Liver (tissue), 3 donors: Measurements from ENCODE around the gene GRK5.

Source experiments
- ATF3 ChIP-seq: IDR thresholded peaks from 2 replicates; pipeline ENCODE4 v1.6.1; 2016; ENCODE audit warnings: antibody characterized with exemption
- CTCF ChIP-seq: fragments of 150-350 bp; IDR thresholded peaks from 2 replicates; pipeline ENCODE4 v1.5.1; 2017; ENCODE audit warnings: improper control_type of control experiment, low read depth, low read length; ENCODE audit not compliant: missing input control
- EGR1 ChIP-seq, 2 donors: IDR thresholded peaks; 2 replicates each; pipeline ENCODE4 v1.6.1; 2016 to 2018; ENCODE audit warnings: antibody characterized with exemption in 2 of 2, low read depth in 2 of 2
- GABPA ChIP-seq, 2 donors: IDR thresholded peaks in 1 of 2; conservative IDR thresholded peaks in 1 of 2; 2 replicates each; pipeline ENCODE4 v1.6.1; 2016; ENCODE audit warnings: antibody characterized with exemption in 2 of 2, mild to moderate bottlenecking in 1 of 2, moderate library complexity in 1 of 2
- JUND ChIP-seq, 2 donors: IDR thresholded peaks; 2 replicates each; pipeline ENCODE4 v1.6.1; 2016; ENCODE audit warnings: antibody characterized with exemption in 2 of 2
- SP1 ChIP-seq: IDR thresholded peaks from 2 replicates; pipeline ENCODE4 v1.6.1; 2018; ENCODE audit warnings: antibody characterized with exemption, mild to moderate bottlenecking
- TAF1 ChIP-seq: conservative IDR thresholded peaks from 2 replicates; pipeline ENCODE4 v1.6.1; 2016; ENCODE audit warnings: antibody characterized with exemption, mild to moderate bottlenecking
- YY1 ChIP-seq: IDR thresholded peaks from 2 replicates; pipeline ENCODE4 v1.6.1; 2016; ENCODE audit warnings: antibody characterized with exemption, mild to moderate bottlenecking
- TF ChIP-seq, protein P1 (sequence below): IDR thresholded peaks from 2 replicates; pipeline ENCODE4 v1.6.1; 2016; ENCODE audit warnings: antibody characterized with exemption
- TF ChIP-seq, protein P2 (sequence below): IDR thresholded peaks from 2 replicates; pipeline ENCODE4 v1.6.1; 2016; ENCODE audit warnings: antibody characterized with exemption
- TF ChIP-seq, protein P3 (sequence below): IDR thresholded peaks from 2 replicates; pipeline ENCODE4 v1.6.1; 2016; ENCODE audit warnings: antibody characterized with exemption, mild to moderate bottlenecking
- donor health status: healthy.
- donor health status: healthy.

- TF ChIP-seq, protein P1, sequence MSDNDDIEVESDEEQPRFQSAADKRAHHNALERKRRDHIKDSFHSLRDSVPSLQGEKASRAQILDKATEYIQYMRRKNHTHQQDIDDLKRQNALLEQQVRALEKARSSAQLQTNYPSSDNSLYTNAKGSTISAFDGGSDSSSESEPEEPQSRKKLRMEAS = no peak
- TF ChIP-seq, protein P2, sequence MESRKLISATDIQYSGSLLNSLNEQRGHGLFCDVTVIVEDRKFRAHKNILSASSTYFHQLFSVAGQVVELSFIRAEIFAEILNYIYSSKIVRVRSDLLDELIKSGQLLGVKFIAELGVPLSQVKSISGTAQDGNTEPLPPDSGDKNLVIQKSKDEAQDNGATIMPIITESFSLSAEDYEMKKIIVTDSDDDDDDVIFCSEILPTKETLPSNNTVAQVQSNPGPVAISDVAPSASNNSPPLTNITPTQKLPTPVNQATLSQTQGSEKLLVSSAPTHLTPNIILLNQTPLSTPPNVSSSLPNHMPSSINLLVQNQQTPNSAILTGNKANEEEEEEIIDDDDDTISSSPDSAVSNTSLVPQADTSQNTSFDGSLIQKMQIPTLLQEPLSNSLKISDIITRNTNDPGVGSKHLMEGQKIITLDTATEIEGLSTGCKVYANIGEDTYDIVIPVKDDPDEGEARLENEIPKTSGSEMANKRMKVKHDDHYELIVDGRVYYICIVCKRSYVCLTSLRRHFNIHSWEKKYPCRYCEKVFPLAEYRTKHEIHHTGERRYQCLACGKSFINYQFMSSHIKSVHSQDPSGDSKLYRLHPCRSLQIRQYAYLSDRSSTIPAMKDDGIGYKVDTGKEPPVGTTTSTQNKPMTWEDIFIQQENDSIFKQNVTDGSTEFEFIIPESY = no peak
- no peak for TF ChIP-seq CTCF
- TF ChIP-seq SP1 = no peak
- no peak for TF ChIP-seq ATF3
- no peak for TF ChIP-seq TAF1
- TF ChIP-seq GABPA (IDR thresholded peaks at IDR 0.05 in 1 of 2, conservative IDR thresholded peaks at IDR 0.05 in 1 of 2) = no peak
- no peak for TF ChIP-seq YY1
- TF ChIP-seq JUND (IDR thresholded peaks at IDR 0.05) = no peak
- no peak for TF ChIP-seq EGR1 (IDR thresholded peaks at IDR 0.05; ENCODE audit: low read depth in 2 of 2)
- TF ChIP-seq, protein P3, sequence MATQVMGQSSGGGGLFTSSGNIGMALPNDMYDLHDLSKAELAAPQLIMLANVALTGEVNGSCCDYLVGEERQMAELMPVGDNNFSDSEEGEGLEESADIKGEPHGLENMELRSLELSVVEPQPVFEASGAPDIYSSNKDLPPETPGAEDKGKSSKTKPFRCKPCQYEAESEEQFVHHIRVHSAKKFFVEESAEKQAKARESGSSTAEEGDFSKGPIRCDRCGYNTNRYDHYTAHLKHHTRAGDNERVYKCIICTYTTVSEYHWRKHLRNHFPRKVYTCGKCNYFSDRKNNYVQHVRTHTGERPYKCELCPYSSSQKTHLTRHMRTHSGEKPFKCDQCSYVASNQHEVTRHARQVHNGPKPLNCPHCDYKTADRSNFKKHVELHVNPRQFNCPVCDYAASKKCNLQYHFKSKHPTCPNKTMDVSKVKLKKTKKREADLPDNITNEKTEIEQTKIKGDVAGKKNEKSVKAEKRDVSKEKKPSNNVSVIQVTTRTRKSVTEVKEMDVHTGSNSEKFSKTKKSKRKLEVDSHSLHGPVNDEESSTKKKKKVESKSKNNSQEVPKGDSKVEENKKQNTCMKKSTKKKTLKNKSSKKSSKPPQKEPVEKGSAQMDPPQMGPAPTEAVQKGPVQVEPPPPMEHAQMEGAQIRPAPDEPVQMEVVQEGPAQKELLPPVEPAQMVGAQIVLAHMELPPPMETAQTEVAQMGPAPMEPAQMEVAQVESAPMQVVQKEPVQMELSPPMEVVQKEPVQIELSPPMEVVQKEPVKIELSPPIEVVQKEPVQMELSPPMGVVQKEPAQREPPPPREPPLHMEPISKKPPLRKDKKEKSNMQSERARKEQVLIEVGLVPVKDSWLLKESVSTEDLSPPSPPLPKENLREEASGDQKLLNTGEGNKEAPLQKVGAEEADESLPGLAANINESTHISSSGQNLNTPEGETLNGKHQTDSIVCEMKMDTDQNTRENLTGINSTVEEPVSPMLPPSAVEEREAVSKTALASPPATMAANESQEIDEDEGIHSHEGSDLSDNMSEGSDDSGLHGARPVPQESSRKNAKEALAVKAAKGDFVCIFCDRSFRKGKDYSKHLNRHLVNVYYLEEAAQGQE = no peak
These were observed 65.4 kb downstream of the GRK5 start for GRCh38 chr10:119272736-119273135.
